HUES48 (cell line): ENCODE data around the gene ETFRF1.

Experiments used
- H3K27ac ChIP-seq: one replicate; pipeline ENCODE4 v1.7.0; 2013; ENCODE audit warnings: low read depth, low read length, inconsistent platforms
- H3K27me3 ChIP-seq: 2 replicates; pipeline ENCODE4 v1.6.1; 2013; ENCODE audit warnings: mild to moderate bottlenecking, low read length; ENCODE audit not compliant: control insufficient read depth, insufficient read depth
- H3K36me3 ChIP-seq: 2 replicates; pipeline ENCODE4 v1.6.1; 2013; ENCODE audit warnings: low read length; ENCODE audit not compliant: control insufficient read depth, insufficient read depth
- H3K4me1 ChIP-seq: 2 replicates; pipeline ENCODE4 v1.6.1; 2013; ENCODE audit warnings: mild to moderate bottlenecking, low read length; ENCODE audit not compliant: control insufficient read depth, insufficient read depth
- H3K4me3 ChIP-seq: 2 replicates; pipeline ENCODE4 v1.5.1; 2013; ENCODE audit warnings: mild to moderate bottlenecking, low read depth, low read length
- H3K9ac ChIP-seq: 2 replicates; pipeline ENCODE4 v1.6.1; 2013; ENCODE audit warnings: mild to moderate bottlenecking, low read depth, low read length, moderate library complexity
- H3K9me3 ChIP-seq: 2 replicates; pipeline ENCODE4 v1.6.1; 2013; ENCODE audit warnings: low read length; ENCODE audit not compliant: control insufficient read depth, insufficient read depth

The ETFRF1 gene

GRCh38 chr12:25208554-25208953 is 13.5 kb downstream of the ETFRF1 start:
- Histone ChIP-seq H3K4me1 (no peaks in the 10 kb centered on the region), H3K9ac (no peak overlapping the region), H3K27ac (no peak overlapping the region), H3K36me3 (peaks cover 57% of the 10 kb centered on the region), H3K4me3 (no peak overlapping the region), H3K27me3 (no peaks in the 10 kb centered on the region), H3K9me3 (no peaks in the 10 kb centered on the region)

- H3K36me3 ChIP-seq = peaks cover 38% of the 10 kb centered on the region
- no peak overlapping the region for H3K27ac ChIP-seq
- no peaks in the 10 kb centered on the region for H3K9me3 ChIP-seq
Measured at GRCh38 chr12:25213338-25213737, 18.3 kb downstream of the ETFRF1 start.

GRCh38 chr12:25236190-25236589 is 41.2 kb downstream of the ETFRF1 start:
- Histone ChIP-seq H3K27me3 (no peaks in the 10 kb centered on the region), H3K27ac (no peak overlapping the region), H3K9ac (no peak overlapping the region), H3K4me3 (no peak overlapping the region), H3K36me3 (peaks cover 65% of the 10 kb centered on the region), H3K4me1 (no peaks in the 10 kb centered on the region), H3K9me3 (no peaks in the 10 kb centered on the region)

More at GRCh38 chr12:25213338-25213737, 18.3 kb downstream of the ETFRF1 start:
- Histone ChIP-seq H3K4me3 (no peak overlapping the region), H3K4me1 (no peaks in the 10 kb centered on the region), H3K27me3 (no peaks in the 10 kb centered on the region), H3K9ac (no peak overlapping the region)

- no peak overlapping the region for H3K9ac ChIP-seq
- peaks cover 65% of the 10 kb centered on the region for H3K36me3 ChIP-seq
- no peak overlapping the region for H3K4me3 ChIP-seq
- no peak overlapping the region for H3K27ac ChIP-seq
- H3K27me3 ChIP-seq = no peaks in the 10 kb centered on the region
- no peaks in the 10 kb centered on the region for H3K4me1 ChIP-seq
- no peaks in the 10 kb centered on the region for H3K9me3 ChIP-seq
Measured at GRCh38 chr12:25236626-25237025, 41.6 kb downstream of the ETFRF1 start.

- H3K36me3 ChIP-seq = peaks cover 75% of the 10 kb centered on the region
- no peaks in the 10 kb centered on the region for H3K9me3 ChIP-seq
- H3K27me3 ChIP-seq = no peaks in the 10 kb centered on the region
- H3K4me1 ChIP-seq = no peaks in the 10 kb centered on the region
- H3K9ac ChIP-seq = no peak overlapping the region
- H3K27ac ChIP-seq = no peak overlapping the region
- H3K4me3 ChIP-seq = no peak overlapping the region
Measured at GRCh38 chr12:25241167-25242020, 46.4 kb downstream of the ETFRF1 start.

GRCh38 chr12:25242981-25243679 is 48.1 kb downstream of the ETFRF1 start:
- Histone ChIP-seq H3K27ac (peak overlapping the region; percentile 38), H3K9ac (no peak overlapping the region), H3K36me3 (peaks cover 59% of the 10 kb centered on the region), H3K4me3 (no peak overlapping the region), H3K9me3 (no peaks in the 10 kb centered on the region), H3K27me3 (no peaks in the 10 kb centered on the region), H3K4me1 (no peaks in the 10 kb centered on the region)

GRCh38 chr12:25243680-25243990 is 48.6 kb downstream of the ETFRF1 start:
- H3K9ac ChIP-seq = no peak overlapping the region
- H3K27me3 ChIP-seq = no peaks in the 10 kb centered on the region
- H3K27ac ChIP-seq = peak overlapping the region; percentile 38
- no peaks in the 10 kb centered on the region for H3K9me3 ChIP-seq
- H3K4me3 ChIP-seq = no peak overlapping the region
- H3K36me3 ChIP-seq = peaks cover 54% of the 10 kb centered on the region
- H3K4me1 ChIP-seq = no peaks in the 10 kb centered on the region

- no peak overlapping the region for H3K27ac ChIP-seq
- no peaks in the 10 kb centered on the region for H3K9me3 ChIP-seq
- H3K4me1 ChIP-seq = peaks cover 2% of the 10 kb centered on the region; the same call in 1 of the 2 replicates
- H3K27me3 ChIP-seq = no peaks in the 10 kb centered on the region
- no peak overlapping the region for H3K9ac ChIP-seq
- no peak overlapping the region for H3K4me3 ChIP-seq
- H3K36me3 ChIP-seq = peaks cover 39% of the 10 kb centered on the region
Measured at GRCh38 chr12:25245491-25245890, 50.5 kb downstream of the ETFRF1 start.

GRCh38 chr12:25248137-25248536 is 53.1 kb downstream of the ETFRF1 start:
- Histone ChIP-seq H3K9ac (no peak overlapping the region), H3K36me3 (peaks cover 23% of the 10 kb centered on the region), H3K27ac (no peak overlapping the region), H3K4me1 (peaks cover 11% of the 10 kb centered on the region), H3K9me3 (no peaks in the 10 kb centered on the region), H3K27me3 (peaks cover 4% of the 10 kb centered on the region; the same call in 1 of the 2 replicates), H3K4me3 (no peak overlapping the region)

GRCh38 chr12:25248732-25249131 is 53.7 kb downstream of the ETFRF1 start:
- no peak overlapping the region for H3K9ac ChIP-seq
- no peak overlapping the region for H3K27ac ChIP-seq
- H3K4me1 ChIP-seq = peaks cover 11% of the 10 kb centered on the region

More at GRCh38 chr12:25248732-25249131, 53.7 kb downstream of the ETFRF1 start:
- peaks cover 4% of the 10 kb centered on the region; the same call in 1 of the 2 replicates for H3K27me3 ChIP-seq
- no peaks in the 10 kb centered on the region for H3K9me3 ChIP-seq
- peaks cover 17% of the 10 kb centered on the region for H3K36me3 ChIP-seq
- H3K4me3 ChIP-seq = no peak overlapping the region
